ENCODE measurements around the gene OR4E1.

DNA sequence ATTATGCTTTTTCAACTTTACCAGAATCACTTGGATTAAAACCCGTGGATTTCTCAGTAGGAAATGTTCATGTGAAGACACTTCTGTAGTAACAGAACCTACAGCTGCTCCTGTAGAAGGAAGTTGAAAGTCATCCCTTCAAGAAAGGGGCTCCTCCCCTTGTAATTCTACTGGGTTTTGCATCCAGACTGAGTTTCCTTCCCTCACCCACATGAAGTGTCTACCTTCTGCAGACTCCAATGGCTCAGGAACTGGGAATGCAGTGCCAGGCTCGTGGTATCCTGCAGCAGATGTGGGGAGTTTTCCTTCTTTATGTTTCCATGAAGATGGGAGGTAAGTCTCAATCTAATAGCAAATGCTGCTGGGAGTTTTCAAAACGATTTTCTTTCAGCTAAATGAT is 30.9 kb downstream of the OR4E1 start:
- TF ChIP-seq, protein P1, sequence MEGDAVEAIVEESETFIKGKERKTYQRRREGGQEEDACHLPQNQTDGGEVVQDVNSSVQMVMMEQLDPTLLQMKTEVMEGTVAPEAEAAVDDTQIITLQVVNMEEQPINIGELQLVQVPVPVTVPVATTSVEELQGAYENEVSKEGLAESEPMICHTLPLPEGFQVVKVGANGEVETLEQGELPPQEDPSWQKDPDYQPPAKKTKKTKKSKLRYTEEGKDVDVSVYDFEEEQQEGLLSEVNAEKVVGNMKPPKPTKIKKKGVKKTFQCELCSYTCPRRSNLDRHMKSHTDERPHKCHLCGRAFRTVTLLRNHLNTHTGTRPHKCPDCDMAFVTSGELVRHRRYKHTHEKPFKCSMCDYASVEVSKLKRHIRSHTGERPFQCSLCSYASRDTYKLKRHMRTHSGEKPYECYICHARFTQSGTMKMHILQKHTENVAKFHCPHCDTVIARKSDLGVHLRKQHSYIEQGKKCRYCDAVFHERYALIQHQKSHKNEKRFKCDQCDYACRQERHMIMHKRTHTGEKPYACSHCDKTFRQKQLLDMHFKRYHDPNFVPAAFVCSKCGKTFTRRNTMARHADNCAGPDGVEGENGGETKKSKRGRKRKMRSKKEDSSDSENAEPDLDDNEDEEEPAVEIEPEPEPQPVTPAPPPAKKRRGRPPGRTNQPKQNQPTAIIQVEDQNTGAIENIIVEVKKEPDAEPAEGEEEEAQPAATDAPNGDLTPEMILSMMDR (IDR thresholded peaks at IDR 0.05): no peak
- TF ChIP-seq EP300 (IDR thresholded peaks at IDR 0.05) (no peak), POLR2A (IDR thresholded peaks at IDR 0.05; ENCODE audit: low read depth) (no peak), POLR2AphosphoS5 (IDR thresholded peaks at IDR 0.05) (no peak)
